Liver (tissue), 9 donors: ENCODE results near the gene SLC12A7. TPM values are rescaled to one million over a fixed set of nuclear protein-coding genes. Genes with fewer than 3 reads are reported as not detected.

Source experiments
- DNase-seq: peaks from one replicate; pipeline ENCODE4 v3.0.0-alpha.2; 2017; ENCODE audit warnings: low spot score
- H3K27ac ChIP-seq, 2 donors: one replicate each; pipeline ENCODE4 v1.7.0; 2013; ENCODE audit warnings: inconsistent platforms in 2 of 2, low read length in 2 of 2, control low read depth in 1 of 2, low read depth in 1 of 2, mild to moderate bottlenecking in 1 of 2
- H3K27me3 ChIP-seq, 4 donors: one replicate each; pipeline versions ENCODE4 v1.6.1 to v1.7.0; 2013; ENCODE audit warnings: low read length in 3 of 4, inconsistent platforms in 1 of 4, mild to moderate bottlenecking in 1 of 4, moderate library complexity in 1 of 4; ENCODE audit not compliant: control insufficient read depth in 4 of 4, insufficient read depth in 4 of 4
- H3K36me3 ChIP-seq, 4 donors: one replicate each; pipeline versions ENCODE4 v1.6.1 to v1.7.0; 2013; ENCODE audit warnings: low read length in 3 of 4, mild to moderate bottlenecking in 3 of 4, low read depth in 1 of 4, moderate library complexity in 1 of 4; ENCODE audit not compliant: control insufficient read depth in 4 of 4, insufficient read depth in 3 of 4
- H3K4me1 ChIP-seq, 4 donors: one replicate each; pipeline versions ENCODE4 v1.6.1 to v1.7.0; 2013; ENCODE audit warnings: low read length in 3 of 4, mild to moderate bottlenecking in 3 of 4, moderate library complexity in 1 of 4; ENCODE audit not compliant: control insufficient read depth in 4 of 4, insufficient read depth in 4 of 4
- H3K4me3 ChIP-seq, 3 donors: one replicate each; pipeline versions ENCODE4 v1.6.1 to v1.7.0; 2013; ENCODE audit warnings: low read length in 3 of 3, control low read depth in 1 of 3, low read depth in 1 of 3, mild to moderate bottlenecking in 1 of 3
- H3K9ac ChIP-seq, 2 donors: one replicate each; pipeline ENCODE4 v1.7.0; 2013; ENCODE audit warnings: low read length in 2 of 2, mild to moderate bottlenecking in 2 of 2, moderate library complexity in 2 of 2, control low read depth in 1 of 2, low read depth in 1 of 2
- H3K9me3 ChIP-seq, 4 donors: one replicate each; pipeline versions ENCODE4 v1.6.1 to v1.7.0; 2013; ENCODE audit warnings: low read length in 3 of 4; ENCODE audit not compliant: control insufficient read depth in 4 of 4
- FOXA2 ChIP-seq: IDR thresholded peaks from 2 replicates; pipeline ENCODE4 v1.6.1; 2016; ENCODE audit warnings: antibody characterized with exemption
- GABPA ChIP-seq, 2 donors: IDR thresholded peaks in 1 of 2; conservative IDR thresholded peaks in 1 of 2; 2 replicates each; pipeline ENCODE4 v1.6.1; 2016; ENCODE audit warnings: antibody characterized with exemption in 2 of 2, mild to moderate bottlenecking in 1 of 2, moderate library complexity in 1 of 2
- HNF4A ChIP-seq, 2 donors: conservative IDR thresholded peaks; 2 replicates each; pipeline ENCODE4 v1.6.1; 2016; ENCODE audit warnings: antibody characterized with exemption in 2 of 2, mild to moderate bottlenecking in 2 of 2
- HNF4G ChIP-seq: IDR thresholded peaks from 2 replicates; pipeline ENCODE4 v1.6.1; 2016; ENCODE audit warnings: antibody characterized with exemption
- NR2F2 ChIP-seq: IDR thresholded peaks from 2 replicates; pipeline ENCODE4 v1.6.1; 2016; ENCODE audit warnings: antibody characterized with exemption
- RAD21 ChIP-seq, 2 donors: IDR thresholded peaks; 2 replicates each; pipeline ENCODE4 v1.6.1; 2016; ENCODE audit warnings: antibody characterized with exemption in 2 of 2, mild to moderate bottlenecking in 2 of 2
- RXRA ChIP-seq, 2 donors: IDR thresholded peaks; 2 replicates each; pipeline ENCODE4 v1.6.1; 2017 to 2018; ENCODE audit warnings: antibody characterized with exemption in 2 of 2, mild to moderate bottlenecking in 1 of 2
- YY1 ChIP-seq: IDR thresholded peaks from 2 replicates; pipeline ENCODE4 v1.6.1; 2016; ENCODE audit warnings: antibody characterized with exemption, mild to moderate bottlenecking
- WGBS: extraction: QIAGEN DNeasy Blood & Tissue Kit; methylation state at CpG from one replicate; pipeline ENCODE4 v1.1.7; 2013; 5-methylcytosine and 5-hydroxymethylcytosine counted together
- polyA plus RNA-seq, 2 donors: library from polyadenylated mRNA; stranded (reverse) in 1 of 2; unstranded in 1 of 2; fragments of 200-250 nt in 1 of 2; fragments of >200 nt in 1 of 2; fragmentation: Nextera tagmentation in 1 of 2; extraction: Ambion mirVana in 1 of 2; gene quantifications; one replicate each; pipeline versions ENCODE4 v1.2.1 to v1.2.3, GENCODE V29; 2013 to 2015
- total RNA-seq, 2 donors: library from RNA; depleted of rRNA; stranded (reverse); fragments of >200 nt; gene quantifications; one replicate each; pipeline ENCODE4 v1.2.3, GENCODE V29; 2014
- TF ChIP-seq, protein P1 (sequence below): IDR thresholded peaks from 2 replicates; pipeline ENCODE4 v1.6.1; 2016; ENCODE audit warnings: antibody characterized with exemption
- TF ChIP-seq, protein P2 (sequence below): IDR thresholded peaks from 2 replicates; pipeline ENCODE4 v1.6.1; 2016; ENCODE audit warnings: antibody characterized with exemption
- TF ChIP-seq, protein P3 (sequence below): IDR thresholded peaks from 2 replicates; pipeline ENCODE4 v1.6.1; 2016; ENCODE audit warnings: antibody characterized with exemption, mild to moderate bottlenecking
- donor health status: healthy.
- donor health status: healthy.
- donor health status: healthy.
- donor health status: healthy.
- donor health status: healthy.

Gene SLC12A7
- total and polyA plus RNA-seq, 4 donors, result 12.3 to 64.2 (median 28.9) TPM

DNA sequence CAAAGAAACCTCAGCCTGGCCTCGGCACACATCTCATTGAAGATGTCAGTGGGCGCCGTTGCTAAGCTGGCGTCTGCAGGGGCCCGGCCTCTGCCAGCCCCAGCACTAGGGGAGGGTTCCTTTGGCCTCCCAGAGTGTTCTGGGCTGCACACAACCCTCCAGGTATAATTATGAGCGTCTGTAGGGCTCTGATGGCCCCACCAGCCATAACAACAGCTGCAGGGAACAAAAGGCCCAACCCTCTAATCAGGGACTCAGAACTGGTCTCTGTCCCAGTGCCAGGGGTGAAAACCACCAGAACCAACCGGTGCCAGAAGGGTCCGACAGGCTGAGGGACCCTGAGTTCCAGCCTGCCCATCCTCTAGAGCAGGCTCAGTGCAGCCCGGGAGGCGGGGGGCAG lies 39.5 kb upstream of the SLC12A7 start:
- 93% methylated on average over 10 of the region's 10 CpGs for WGBS
- Histone ChIP-seq H3K4me3 (no peak overlapping the region), H3K9ac (no peak overlapping the region), H3K4me1 (peaks cover 0 to 2% (median 0%) of the 10 kb centered on the region in 4 donors), H3K27ac (no peak overlapping the region), H3K27me3 (no peaks in the 10 kb centered on the region), H3K9me3 (no peaks in the 10 kb centered on the region), H3K36me3 (no peaks in the 10 kb centered on the region)
- no peak for DNase-seq
- TF ChIP-seq, protein P1, sequence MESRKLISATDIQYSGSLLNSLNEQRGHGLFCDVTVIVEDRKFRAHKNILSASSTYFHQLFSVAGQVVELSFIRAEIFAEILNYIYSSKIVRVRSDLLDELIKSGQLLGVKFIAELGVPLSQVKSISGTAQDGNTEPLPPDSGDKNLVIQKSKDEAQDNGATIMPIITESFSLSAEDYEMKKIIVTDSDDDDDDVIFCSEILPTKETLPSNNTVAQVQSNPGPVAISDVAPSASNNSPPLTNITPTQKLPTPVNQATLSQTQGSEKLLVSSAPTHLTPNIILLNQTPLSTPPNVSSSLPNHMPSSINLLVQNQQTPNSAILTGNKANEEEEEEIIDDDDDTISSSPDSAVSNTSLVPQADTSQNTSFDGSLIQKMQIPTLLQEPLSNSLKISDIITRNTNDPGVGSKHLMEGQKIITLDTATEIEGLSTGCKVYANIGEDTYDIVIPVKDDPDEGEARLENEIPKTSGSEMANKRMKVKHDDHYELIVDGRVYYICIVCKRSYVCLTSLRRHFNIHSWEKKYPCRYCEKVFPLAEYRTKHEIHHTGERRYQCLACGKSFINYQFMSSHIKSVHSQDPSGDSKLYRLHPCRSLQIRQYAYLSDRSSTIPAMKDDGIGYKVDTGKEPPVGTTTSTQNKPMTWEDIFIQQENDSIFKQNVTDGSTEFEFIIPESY, result no peak
- TF ChIP-seq YY1 (no peak), HNF4G (no peak), NR2F2 (no peak), RAD21 (IDR thresholded peaks at IDR 0.05) (no peak), RXRA (IDR thresholded peaks at IDR 0.05) (no peak), GABPA (IDR thresholded peaks at IDR 0.05 in 1 of 2, conservative IDR thresholded peaks at IDR 0.05 in 1 of 2) (no peak)
- TF ChIP-seq, protein P2, sequence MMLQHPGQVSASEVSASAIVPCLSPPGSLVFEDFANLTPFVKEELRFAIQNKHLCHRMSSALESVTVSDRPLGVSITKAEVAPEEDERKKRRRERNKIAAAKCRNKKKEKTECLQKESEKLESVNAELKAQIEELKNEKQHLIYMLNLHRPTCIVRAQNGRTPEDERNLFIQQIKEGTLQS, result no peak

DNA sequence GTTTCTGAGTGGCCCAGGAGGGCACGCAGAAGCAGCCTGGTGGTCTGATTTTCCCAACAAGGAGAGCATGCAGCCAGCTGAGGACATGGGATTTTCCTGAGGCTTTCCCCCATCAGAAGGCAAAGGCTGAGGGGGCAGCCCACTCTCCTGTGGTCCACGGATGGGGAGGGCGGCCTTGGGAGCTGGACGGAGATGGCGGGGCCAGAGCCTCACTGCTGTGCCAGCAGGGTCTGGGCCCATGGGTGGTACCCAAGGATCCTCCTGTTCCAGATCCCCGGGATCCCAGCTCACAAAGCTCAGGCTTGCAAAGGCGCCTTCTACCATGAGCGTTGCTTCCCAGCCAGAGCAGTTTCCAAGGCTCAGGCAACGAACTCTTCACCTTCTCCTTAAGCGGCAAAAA lies 39.0 kb upstream of the SLC12A7 start:
- 95% methylated on average over 10 of the region's 10 CpGs for WGBS
- Histone ChIP-seq H3K27ac (no peak overlapping the region), H3K27me3 (no peaks in the 10 kb centered on the region), H3K36me3 (no peaks in the 10 kb centered on the region), H3K9me3 (no peaks in the 10 kb centered on the region), H3K9ac (no peak overlapping the region), H3K4me1 (peaks cover 0 to 2% (median 0%) of the 10 kb centered on the region in 4 donors), H3K4me3 (no peak overlapping the region)
- no peak for DNase-seq
- TF ChIP-seq RXRA (IDR thresholded peaks at IDR 0.05), result no peak
- no peak for TF ChIP-seq HNF4A (conservative IDR thresholded peaks at IDR 0.05)
- TF ChIP-seq FOXA2, result no peak
- TF ChIP-seq YY1, result no peak
- TF ChIP-seq, protein P3, sequence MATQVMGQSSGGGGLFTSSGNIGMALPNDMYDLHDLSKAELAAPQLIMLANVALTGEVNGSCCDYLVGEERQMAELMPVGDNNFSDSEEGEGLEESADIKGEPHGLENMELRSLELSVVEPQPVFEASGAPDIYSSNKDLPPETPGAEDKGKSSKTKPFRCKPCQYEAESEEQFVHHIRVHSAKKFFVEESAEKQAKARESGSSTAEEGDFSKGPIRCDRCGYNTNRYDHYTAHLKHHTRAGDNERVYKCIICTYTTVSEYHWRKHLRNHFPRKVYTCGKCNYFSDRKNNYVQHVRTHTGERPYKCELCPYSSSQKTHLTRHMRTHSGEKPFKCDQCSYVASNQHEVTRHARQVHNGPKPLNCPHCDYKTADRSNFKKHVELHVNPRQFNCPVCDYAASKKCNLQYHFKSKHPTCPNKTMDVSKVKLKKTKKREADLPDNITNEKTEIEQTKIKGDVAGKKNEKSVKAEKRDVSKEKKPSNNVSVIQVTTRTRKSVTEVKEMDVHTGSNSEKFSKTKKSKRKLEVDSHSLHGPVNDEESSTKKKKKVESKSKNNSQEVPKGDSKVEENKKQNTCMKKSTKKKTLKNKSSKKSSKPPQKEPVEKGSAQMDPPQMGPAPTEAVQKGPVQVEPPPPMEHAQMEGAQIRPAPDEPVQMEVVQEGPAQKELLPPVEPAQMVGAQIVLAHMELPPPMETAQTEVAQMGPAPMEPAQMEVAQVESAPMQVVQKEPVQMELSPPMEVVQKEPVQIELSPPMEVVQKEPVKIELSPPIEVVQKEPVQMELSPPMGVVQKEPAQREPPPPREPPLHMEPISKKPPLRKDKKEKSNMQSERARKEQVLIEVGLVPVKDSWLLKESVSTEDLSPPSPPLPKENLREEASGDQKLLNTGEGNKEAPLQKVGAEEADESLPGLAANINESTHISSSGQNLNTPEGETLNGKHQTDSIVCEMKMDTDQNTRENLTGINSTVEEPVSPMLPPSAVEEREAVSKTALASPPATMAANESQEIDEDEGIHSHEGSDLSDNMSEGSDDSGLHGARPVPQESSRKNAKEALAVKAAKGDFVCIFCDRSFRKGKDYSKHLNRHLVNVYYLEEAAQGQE, result no peak
- TF ChIP-seq HNF4G, result no peak
- no peak for TF ChIP-seq GABPA (IDR thresholded peaks at IDR 0.05 in 1 of 2, conservative IDR thresholded peaks at IDR 0.05 in 1 of 2)
